T follicular helper cell (primary cell): ENCODE results near the gene LRRC7.

ENCODE experiments used
- DNase-seq: peaks from one replicate; pipeline ENCODE4 v3.0.0-alpha.2; 2020; ENCODE audit warnings: low read depth

The LRRC7 gene

DNA sequence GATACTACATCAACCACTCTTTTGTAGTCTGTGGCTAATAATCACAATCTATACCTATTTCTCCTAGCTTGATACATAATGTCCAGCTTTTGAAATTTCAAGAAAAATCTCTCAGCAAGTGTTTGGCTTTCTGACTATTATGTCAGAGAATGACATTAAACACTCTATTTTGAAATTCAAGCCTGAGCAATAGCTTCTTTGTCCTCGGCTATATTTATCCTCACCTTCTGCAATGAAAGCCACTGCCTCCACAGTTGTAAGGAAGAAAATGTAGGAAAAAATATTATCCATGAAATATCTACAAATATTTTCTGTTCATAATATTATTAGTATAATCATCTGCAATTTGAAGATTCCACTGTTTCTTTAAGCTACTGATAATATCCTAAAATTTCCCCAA, 22.1 kb downstream of the LRRC7 start:
- DNase-seq: no peak

DNA sequence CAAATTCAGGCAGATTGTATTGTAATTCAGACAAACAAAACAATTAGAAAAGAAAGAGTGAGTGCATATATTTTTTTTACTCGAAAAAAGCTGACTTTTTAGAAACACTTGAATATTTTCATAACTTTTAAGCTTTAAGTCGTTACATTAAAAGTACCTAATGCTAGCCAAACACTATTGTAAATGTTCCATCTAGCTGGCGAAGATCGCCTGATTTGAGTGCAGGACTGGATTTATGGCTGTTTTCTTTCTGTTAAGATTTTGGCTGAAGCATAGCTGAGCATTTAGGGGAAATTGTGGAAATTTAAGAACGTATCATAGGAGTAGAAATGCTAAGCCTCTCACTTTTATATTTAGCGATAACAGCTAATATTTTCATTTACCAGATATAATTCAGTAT, 24.6 kb downstream of the LRRC7 start:
- DNase-seq: no peak

GRCh38 chr1:69595486-69595885, 27.8 kb downstream of the LRRC7 start:
- DNase-seq: no peak

GRCh38 chr1:69611316-69611715, 43.6 kb downstream of the LRRC7 start:
- no peak for DNase-seq

- no peak for DNase-seq
Observed at GRCh38 chr1:69613414-69613813, 45.7 kb downstream of the LRRC7 start.

DNA sequence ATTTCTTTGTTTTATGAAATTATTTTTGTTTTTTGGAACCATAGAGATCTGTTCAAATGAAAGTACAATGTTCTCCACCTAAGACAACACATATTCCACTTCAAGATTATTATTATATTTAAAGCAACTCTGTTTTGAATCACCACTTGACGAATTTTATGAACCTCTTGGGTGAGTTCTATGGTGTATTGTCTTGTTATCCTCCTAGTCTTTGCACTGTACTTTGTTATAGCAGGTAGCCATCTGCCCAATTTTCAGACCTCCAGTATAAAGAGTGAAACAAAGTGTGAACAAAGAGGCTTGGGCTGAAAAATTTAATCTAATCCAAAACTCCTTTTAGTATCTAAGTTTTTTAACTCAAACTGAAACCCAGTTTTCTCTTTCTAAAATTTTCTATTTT, 71.0 kb downstream of the LRRC7 start:
- no peak for DNase-seq

GRCh38 chr1:69639159-69639558, 71.4 kb downstream of the LRRC7 start:
- no peak for DNase-seq

GRCh38 chr1:69643266-69643665, 75.5 kb downstream of the LRRC7 start:
- DNase-seq: no peak

GRCh38 chr1:69645477-69645876, 77.8 kb downstream of the LRRC7 start:
- no peak for DNase-seq

- no peak for DNase-seq
Observed at GRCh38 chr1:69648486-69648885, 80.8 kb downstream of the LRRC7 start.

DNA sequence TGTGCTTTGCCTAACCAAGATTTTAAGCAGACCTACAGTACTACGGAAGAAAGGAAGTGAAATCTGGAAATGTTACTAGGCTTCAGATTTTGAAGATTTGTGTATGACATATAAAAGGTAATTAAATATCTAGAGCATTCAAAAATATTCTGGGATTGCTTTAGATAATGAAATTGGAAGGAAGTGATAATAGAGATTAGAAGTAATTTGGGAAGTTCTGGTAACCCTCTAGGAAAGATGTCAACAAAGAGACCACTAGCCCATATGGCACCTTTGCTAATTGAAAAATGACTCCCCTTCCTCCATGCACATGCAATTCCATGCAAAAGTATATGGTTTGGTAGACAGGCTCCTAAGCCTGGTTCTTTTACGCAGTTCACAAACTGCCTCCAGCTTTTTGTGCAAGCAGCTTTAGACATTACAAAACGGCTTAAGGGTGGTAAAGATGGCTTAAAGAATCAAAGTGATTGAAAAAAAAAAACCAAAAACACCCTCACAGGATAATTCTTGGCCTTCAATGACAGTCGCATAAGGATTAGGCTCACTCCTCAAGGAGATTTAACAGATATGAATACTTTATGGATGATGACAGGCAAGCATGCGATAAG, 81.8 kb downstream of the LRRC7 start:
- DNase-seq: no peak

DNA sequence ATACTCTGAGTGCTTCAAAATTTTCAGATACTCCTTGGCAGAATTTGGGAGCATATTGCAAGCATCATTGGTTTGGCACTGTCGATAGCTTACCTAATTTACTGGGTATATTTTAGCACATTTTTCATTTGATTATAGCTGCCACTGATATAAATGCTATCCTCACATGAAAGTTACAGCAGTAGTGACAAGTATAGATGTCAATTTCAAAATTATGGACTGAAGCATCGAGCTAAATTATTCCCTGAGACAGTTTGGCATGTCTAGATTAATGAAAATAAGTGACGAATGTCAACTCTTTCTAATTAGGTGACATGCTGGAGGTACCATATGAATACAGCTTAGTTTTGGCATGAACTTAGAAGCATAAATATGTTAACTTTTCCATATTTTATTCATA, 83.1 kb downstream of the LRRC7 start:
- DNase-seq: no peak

DNA sequence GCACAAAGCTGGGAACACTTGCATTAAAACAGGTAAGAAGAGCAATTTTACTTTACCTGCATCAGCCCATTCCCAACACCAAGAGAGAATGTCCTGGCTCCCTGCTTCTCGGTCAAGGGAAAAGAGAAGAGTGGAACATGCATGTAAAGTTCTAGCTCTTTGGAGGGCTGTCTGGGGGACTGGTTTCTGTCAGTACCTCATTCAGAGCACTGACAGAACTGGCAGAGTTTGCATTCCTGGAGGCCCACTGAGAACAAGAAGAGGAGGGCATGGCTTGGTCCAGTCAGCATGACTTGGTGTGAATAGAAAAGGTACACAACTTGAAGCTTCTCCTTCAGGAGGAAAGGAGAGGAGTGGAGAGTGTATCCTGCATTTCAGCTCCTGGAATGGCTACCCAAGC, 83.9 kb downstream of the LRRC7 start:
- no peak for DNase-seq

DNA sequence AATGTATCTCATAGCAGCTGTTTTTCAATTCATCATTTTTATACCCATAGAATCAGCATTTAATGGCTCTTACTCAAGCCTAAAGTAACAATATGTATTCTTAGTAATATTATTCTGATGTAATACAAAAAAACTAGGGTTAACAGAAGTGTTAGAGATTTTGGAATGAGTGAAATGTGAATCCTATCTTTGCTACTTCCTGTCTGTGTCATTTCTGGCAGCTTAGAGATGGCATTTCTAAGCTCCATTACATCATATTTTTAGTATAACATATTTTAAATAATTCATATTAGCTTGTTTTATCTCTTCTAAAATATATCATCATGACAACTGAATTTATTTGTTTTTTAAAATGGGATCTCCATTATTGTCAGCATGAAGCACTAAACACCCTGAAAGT, 90.2 kb downstream of the LRRC7 start:
- no peak for DNase-seq

- no peak for DNase-seq
Observed at GRCh38 chr1:69661686-69662085, 94.0 kb downstream of the LRRC7 start.

GRCh38 chr1:69662321-69662720, 94.6 kb downstream of the LRRC7 start:
- no peak for DNase-seq

DNA sequence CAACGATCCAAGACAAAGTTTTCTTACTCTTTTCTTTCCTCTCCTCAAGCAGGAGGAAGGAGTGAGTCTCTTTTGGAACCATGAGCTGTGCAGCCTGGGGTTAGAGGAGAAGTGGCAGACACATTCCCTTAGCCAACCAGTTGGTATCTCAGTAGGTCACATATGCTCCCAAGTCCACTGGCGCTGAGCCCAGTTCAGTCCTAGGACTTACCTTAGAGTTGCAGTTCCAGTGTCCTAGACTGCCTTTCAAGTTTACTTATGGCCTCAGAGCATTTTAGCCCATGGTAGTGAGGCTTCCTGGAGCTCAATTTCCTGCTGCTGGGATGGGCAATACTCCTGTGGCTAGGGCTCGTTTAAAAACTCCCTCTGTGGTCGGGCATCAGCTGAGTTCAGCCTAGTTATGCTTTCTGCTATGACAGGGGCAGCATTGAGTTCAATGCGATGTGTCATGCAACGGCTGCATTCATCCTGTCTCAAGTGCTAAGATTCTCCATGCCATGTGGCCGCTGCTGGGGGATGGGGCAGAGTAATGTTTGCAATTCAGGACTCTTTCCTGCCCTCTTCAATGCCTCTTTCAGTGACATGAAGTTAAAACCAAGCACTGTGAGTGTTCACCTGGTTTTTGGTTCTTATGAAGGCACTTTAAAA, 103.8 kb downstream of the LRRC7 start:
- DNase-seq: no peak

DNA sequence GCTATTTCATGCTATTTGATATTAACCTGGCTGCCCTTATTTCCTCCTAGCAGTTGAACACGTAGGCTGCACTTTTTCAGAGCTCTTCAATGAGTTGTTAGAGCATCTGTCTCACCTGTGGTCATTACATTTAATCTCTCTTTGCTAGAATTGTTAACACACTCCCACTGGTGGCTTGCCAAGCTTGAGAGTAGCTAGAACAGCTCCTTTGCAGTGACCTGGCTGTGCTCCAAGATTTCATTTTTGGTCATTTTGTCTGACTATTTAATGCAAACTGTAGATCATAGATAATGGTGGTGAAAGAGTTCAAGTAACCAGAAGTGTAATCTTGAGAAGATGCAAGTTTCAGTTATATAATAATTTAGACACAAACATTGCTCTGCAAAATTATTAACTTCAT, 105.6 kb downstream of the LRRC7 start:
- no peak for DNase-seq

GRCh38 chr1:69679965-69680364, 112.2 kb downstream of the LRRC7 start:
- no peak for DNase-seq

GRCh38 chr1:69686367-69686984, 118.8 kb downstream of the LRRC7 start:
- DNase-seq: no peak

- no peak for DNase-seq
Observed at GRCh38 chr1:69688193-69688592, 120.5 kb downstream of the LRRC7 start.

DNA sequence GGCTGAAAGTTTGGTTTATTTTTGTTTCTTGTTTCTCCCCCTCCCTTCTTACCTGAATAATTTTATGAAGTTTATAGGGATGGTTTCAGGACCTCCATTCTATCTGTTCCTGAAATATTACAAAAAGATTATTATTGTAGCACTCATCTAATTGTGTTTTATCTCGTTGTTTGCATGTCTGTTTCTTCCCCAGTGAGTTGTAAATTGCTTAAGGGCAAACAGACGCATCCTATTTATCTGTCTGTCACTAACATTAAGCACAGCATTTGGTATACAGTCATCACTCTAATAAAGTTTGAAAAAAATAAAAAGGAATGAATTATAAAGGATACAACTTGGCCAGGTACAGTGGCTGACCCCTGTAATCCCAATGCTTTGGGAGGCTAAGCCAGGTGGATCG, 123.5 kb downstream of the LRRC7 start:
- no peak for DNase-seq

DNA sequence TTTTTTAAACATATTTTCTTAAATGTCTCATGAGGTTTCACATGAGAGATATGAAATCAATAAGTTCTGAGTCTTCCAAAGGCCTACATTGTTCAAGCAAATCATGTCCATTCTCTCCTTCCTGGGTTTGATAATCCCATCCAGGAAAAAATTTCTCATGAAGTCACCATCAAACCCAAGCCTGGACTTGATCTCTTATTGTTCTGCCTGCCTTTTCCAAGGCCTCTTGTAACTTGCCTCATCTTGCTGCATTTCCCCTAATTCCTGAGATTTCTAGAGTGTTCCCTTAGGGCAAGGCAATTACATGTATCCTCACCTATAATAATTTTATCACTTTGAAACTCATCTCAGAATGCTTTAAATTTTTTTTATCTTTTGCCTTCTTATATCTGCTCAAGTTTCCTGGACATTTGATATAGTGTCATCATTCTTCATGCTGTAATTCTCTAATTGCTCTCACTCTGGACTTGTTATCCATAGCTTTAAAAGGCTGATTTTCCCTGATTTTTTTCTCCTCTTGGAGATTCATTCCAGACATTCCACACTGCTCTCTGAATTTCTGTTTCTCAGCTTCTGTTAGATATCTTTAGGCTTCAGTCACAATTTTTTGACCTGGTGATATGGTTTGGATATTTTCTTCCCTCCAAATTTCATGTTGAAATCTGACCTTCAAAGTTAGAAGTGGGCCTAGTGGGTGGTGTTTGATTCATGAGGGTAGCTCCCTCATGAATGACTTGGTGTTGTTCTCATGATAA, 126.4 kb downstream of the LRRC7 start:
- no peak for DNase-seq
